LHCN-M2 (cell line): Measurements from ENCODE around the gene SCRN3. TPM values are rescaled to one million over a fixed set of nuclear protein-coding genes. Genes with fewer than 3 reads are reported as not detected.
"Not testable (repeated sequence)": the region's sequence is repeated elsewhere in the genome, so short reads cannot be mapped to it uniquely, and the experiment has no call there.

Experiments used
- DNase-seq: peaks from one replicate; pipeline ENCODE4 v3.0.0-alpha.2; 2012; ENCODE audit warnings: low read depth
- total RNA-seq: library from RNA; depleted of rRNA; stranded (reverse); fragments of >200 nt; gene quantifications from 2 replicates; pipeline ENCODE4 v1.2.3, GENCODE V29; 2014

SCRN3 gene
- total RNA-seq, 1 experiment from 2014 or later: 31.1 TPM

GRCh38 chr2:174400853-174401252, 5.3 kb downstream of the SCRN3 start:
- DNase-seq: no peak

- DNase-seq: no peak
These were observed 8.1 kb downstream of the SCRN3 start for GRCh38 chr2:174403628-174404027.

GRCh38 chr2:174410039-174410438, 14.5 kb downstream of the SCRN3 start:
- not testable (repeated sequence) for DNase-seq

GRCh38 chr2:174412256-174412655, 16.7 kb downstream of the SCRN3 start:
- DNase-seq: peak; percentile 5

- no peak for DNase-seq
These were observed 32.7 kb downstream of the SCRN3 start for GRCh38 chr2:174428214-174428613.

- no peak for DNase-seq
These were observed 34.5 kb downstream of the SCRN3 start for GRCh38 chr2:174430066-174430465.

GRCh38 chr2:174431902-174432301, 36.4 kb downstream of the SCRN3 start:
- DNase-seq: no peak

GRCh38 chr2:174436351-174436750, 40.8 kb downstream of the SCRN3 start:
- peak; percentile 24 for DNase-seq

GRCh38 chr2:174438146-174438886, 42.8 kb downstream of the SCRN3 start:
- no peak for DNase-seq

GRCh38 chr2:174439323-174439722, 43.8 kb downstream of the SCRN3 start:
- DNase-seq: no peak

- no peak for DNase-seq
These were observed 44.4 kb downstream of the SCRN3 start for GRCh38 chr2:174439950-174440349.

GRCh38 chr2:174442546-174443510, 47.3 kb downstream of the SCRN3 start:
- DNase-seq: peak; percentile 85

- peak; percentile 56 for DNase-seq
These were observed 49.2 kb downstream of the SCRN3 start for GRCh38 chr2:174444761-174445160.

GRCh38 chr2:174445248-174445647, 49.7 kb downstream of the SCRN3 start:
- no peak for DNase-seq

- no peak for DNase-seq
These were observed 51.0 kb downstream of the SCRN3 start for GRCh38 chr2:174446531-174446930.

- DNase-seq: no peak
These were observed 53.5 kb downstream of the SCRN3 start for GRCh38 chr2:174449033-174449432.

GRCh38 chr2:174450021-174450816, 54.7 kb downstream of the SCRN3 start:
- DNase-seq: no peak

- no peak for DNase-seq
These were observed 59.0 kb downstream of the SCRN3 start for GRCh38 chr2:174454566-174454965.

- DNase-seq: peak; percentile 51
These were observed 65.7 kb downstream of the SCRN3 start for GRCh38 chr2:174461221-174461620.

GRCh38 chr2:174465327-174465726, 69.8 kb downstream of the SCRN3 start:
- peak; percentile 36 for DNase-seq

GRCh38 chr2:174473796-174474195, 78.3 kb downstream of the SCRN3 start:
- peak; percentile 42 for DNase-seq

- DNase-seq: no peak
These were observed 82.2 kb downstream of the SCRN3 start for GRCh38 chr2:174477759-174478158.
